A549 treated with RU486 at 1 μM for 4 hours (cell line): Measurements from ENCODE around the gene SVOPL. TPM values are rescaled to one million over a fixed set of nuclear protein-coding genes. Genes with fewer than 3 reads are reported as not detected.

Experiments
- total RNA-seq: library from RNA; stranded (reverse); fragments of 200-300 nt; extraction: Qiagen RNA extraction; gene quantifications from 5 replicates; pipeline ENCODE4 v1.2.3, GENCODE V29; 2022; ENCODE audit warnings: low read depth

Gene SVOPL
- 0.12 TPM in 1 of 5 replicates, not detected in the others for total RNA-seq

GRCh38 chr7:138700857-138701536 is at the start of gene SVOPL:
Gene SVOPL, minus strand, starts transcription at chr7:138701362. Its CDS starts 22,317 bp downstream, at chr7:138679045.

Other genes starting within 250 kb of the SVOPL start
- 4.9 to 8.6 TPM (median 7.3 TPM) in 5 replicates for gene TRIM24, start 241.1 kb downstream of the SVOPL start, total RNA-seq
- not detected in 5 replicates for gene TMEM213, start 96.6 kb upstream of the SVOPL start, total RNA-seq
- 0.19 to 0.28 TPM (median 0.22 TPM) in 5 replicates for gene ATP6V0A4, start 96.8 kb upstream of the SVOPL start, total RNA-seq